ENCODE data around the gene MAP7D2.

GRCh38 chrX:20063153-20063552, 53.6 kb downstream of the MAP7D2 start:
- TF ChIP-seq CTCF (IDR thresholded peaks at IDR 0.05) (no peak), POLR2A (IDR thresholded peaks at IDR 0.05) (no peak), POLR2AphosphoS5 (IDR thresholded peaks at IDR 0.05) (no peak)

All from breast epithelium (tissue), 3 donors.